AG09309 (cell line): ENCODE results near the gene RNF20.

Experiments
- DNase-seq: peaks from one replicate; pipeline ENCODE4 v3.0.0-alpha.2; 2010; ENCODE audit warnings: low read depth
- H3K4me3 ChIP-seq: 2 replicates; pipeline ENCODE4 v1.5.1; 2011; ENCODE audit warnings: mild to moderate bottlenecking, low read depth, low read length, moderate library complexity; ENCODE audit not compliant: control insufficient read depth
- TF ChIP-seq, protein P1 (sequence below): IDR thresholded peaks from 2 replicates; pipeline ENCODE4 v1.5.1; 2011; ENCODE audit warnings: mild to moderate bottlenecking, low read depth, low read length, inconsistent platforms; ENCODE audit not compliant: insufficient read depth, control insufficient read depth; ENCODE audit errors: missing control alignments

Gene RNF20

DNA sequence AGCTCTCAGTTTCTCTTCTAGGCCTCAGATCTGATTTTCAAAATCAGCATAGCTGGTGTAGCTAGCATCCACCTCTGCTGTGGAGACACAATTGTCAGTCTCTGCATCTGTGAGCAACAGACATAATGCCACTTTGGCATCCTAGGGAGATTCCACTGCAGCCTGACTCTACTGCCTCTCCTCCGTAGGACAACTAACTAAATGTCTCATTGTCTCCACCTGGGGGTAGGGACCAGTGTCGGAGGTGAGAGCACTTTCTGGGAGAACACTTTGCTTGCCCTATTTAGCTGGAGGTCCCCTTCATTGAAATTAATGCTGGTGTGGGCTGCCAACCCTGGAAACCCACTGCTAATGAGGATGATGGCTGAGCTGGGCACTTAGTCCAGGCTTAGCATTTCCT lies 59.7 kb downstream of the RNF20 start:
- no peak overlapping the region for H3K4me3 ChIP-seq
- TF ChIP-seq, protein P1, sequence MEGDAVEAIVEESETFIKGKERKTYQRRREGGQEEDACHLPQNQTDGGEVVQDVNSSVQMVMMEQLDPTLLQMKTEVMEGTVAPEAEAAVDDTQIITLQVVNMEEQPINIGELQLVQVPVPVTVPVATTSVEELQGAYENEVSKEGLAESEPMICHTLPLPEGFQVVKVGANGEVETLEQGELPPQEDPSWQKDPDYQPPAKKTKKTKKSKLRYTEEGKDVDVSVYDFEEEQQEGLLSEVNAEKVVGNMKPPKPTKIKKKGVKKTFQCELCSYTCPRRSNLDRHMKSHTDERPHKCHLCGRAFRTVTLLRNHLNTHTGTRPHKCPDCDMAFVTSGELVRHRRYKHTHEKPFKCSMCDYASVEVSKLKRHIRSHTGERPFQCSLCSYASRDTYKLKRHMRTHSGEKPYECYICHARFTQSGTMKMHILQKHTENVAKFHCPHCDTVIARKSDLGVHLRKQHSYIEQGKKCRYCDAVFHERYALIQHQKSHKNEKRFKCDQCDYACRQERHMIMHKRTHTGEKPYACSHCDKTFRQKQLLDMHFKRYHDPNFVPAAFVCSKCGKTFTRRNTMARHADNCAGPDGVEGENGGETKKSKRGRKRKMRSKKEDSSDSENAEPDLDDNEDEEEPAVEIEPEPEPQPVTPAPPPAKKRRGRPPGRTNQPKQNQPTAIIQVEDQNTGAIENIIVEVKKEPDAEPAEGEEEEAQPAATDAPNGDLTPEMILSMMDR, result no peak
- DNase-seq, result no peak

DNA sequence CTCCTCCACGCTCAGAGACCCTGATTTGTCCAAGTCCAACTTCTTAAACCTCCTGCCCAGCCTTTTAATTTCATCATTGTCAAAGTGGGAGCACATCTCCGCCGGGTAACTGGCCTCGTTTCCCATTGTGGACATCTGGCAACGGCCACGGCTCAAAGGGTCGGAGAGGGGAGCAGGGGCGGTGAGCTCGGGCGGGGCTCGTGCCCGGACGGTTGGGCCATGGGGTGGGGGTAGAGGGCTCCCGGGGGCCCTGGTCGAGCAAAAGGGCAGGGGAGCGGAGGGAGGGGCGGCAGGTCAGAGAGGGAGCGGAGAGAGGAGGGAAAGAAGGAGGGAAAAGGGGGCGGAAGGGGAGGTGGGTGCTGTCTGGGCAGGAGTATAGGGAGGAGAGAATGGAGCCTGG lies 61.1 kb downstream of the RNF20 start, which contains the start of gene PPP3R2:
Gene PPP3R2, minus strand, starts transcription at position 174 of the 400 bp plus-strand sequence. Its CDS starts 48 bp downstream, at position 126.
- TF ChIP-seq, protein P1, result no peak
- no peak within 1 kb of the TSS for H3K4me3 ChIP-seq
- DNase-seq, result no peak

DNA sequence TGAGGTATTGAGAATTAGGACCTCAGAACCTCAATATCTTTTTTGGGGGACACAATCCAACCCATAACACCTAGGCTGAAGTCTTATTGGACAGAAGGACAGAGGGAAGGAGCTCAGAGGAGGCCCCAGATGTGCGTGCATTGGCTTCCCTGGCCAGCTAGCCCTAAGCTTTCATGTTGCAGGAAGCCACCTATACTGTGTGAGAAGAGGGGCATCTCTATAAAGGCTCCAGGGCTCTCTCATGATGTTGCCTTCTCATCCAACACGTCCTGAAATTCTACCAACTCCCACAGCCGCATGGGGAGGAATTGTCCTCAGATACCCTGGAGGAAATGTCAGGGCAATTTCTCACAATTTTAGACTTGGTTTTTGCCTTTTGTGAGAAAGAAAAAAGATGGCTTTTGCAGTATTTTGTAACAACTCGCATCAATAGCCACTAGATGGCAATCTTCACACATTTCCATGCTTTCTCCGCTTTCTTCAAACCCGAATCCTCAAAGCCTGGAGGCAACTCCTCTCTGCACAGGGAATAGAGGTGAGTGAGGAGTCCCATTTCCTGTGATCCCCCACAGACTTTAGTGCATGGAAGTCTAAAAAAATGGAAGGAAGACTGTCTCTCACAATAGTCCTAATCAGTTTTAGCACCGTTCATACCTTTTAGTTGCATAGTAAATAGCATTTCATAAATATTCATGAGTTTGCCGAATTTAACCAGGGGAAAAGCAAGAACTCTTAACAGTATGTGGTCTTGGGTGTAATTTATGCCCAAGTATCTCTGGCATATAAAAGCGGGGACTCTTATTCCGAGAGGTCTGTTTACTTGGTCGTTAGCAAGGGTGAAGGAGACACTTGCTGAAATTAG lies 68.5 kb downstream of the RNF20 start:
- TF ChIP-seq, protein P1, result peak; percentile 68
- H3K4me3 ChIP-seq, result no peak overlapping the region
- peak; percentile 11 for DNase-seq

DNA sequence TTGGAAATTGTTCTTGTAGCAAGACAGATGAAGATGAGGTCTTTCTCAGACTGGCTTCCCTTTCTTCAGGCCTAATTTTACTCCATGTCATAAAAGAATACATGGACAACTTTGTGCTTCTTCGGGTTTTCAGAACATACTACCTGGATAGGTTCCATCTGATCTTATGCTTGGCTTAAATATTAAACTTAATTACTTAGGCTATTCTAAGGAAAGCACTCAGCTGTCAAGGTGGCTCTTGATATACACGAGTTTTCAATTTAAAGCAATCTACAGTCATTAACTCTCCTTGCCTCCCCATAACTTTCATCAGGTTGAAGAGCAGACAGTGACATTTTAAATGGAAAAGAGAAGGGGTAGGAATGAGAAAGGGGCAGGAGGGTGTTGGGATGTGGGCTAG lies 70.6 kb downstream of the RNF20 start:
- no peak overlapping the region for H3K4me3 ChIP-seq
- DNase-seq, result no peak
- TF ChIP-seq, protein P1, result no peak

DNA sequence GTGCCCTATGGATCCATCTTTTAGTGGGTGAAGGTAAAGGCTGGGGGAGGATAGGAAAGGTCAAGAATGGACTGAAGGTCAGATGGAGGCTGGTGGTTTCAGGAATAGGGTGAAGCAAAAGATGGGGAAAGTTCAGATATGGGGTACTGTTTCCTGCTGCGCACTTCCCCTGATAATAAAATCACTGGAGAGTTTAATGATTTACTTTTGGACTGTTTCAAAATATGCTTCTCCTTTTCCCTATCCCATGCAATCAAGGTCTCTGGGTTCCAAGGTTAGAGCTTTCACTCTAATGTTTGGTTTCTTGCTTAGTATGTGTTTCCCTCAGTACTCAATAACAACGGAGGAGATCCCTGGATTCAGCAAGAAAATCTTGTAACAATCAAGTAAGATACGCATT lies 71.9 kb downstream of the RNF20 start:
- no peak overlapping the region for H3K4me3 ChIP-seq
- no peak for DNase-seq
- TF ChIP-seq, protein P1, result no peak
